Astrocyte (in vitro differentiated cells and primary cell): Measurements from ENCODE around the gene PDPR.
"Not testable (repeated sequence)": the region's sequence is repeated elsewhere in the genome, so short reads cannot be mapped to it uniquely, and the experiment has no call there.

Experiments
- EZH2 ChIP-seq: IDR thresholded peaks from 2 replicates; pipeline ENCODE4 v1.6.1; 2012; ENCODE audit warnings: mild to moderate bottlenecking, low read length, inconsistent platforms; ENCODE audit not compliant: insufficient read depth
- TF ChIP-seq, protein P1 (sequence below): IDR thresholded peaks from 2 replicates; pipeline ENCODE4 v1.5.1; 2011; ENCODE audit warnings: low read depth, mild to moderate bottlenecking, inconsistent platforms, low read length, moderate library complexity; ENCODE audit not compliant: insufficient read depth

DNA sequence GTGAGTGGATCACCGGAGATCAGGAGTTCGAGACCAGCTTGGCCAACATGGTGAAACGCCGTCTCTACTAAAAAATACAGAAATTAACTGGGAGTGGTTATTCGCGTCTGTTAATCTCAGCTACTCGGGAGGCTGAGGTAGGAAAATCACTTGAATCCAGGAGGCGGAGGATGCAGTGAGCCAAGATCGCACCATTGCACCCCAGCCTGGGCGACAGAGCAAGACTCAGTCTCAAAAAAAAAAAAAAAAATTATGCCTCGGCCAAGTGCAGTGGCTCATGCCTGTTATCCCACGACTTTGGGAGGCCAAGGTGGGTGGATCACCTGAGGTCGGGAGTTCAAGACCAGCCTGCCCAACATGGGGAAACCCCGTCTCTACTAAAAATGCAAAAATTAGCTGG lies 9.7 kb downstream of the PDPR start:
- TF ChIP-seq EZH2 = not testable (repeated sequence)
- TF ChIP-seq, protein P1, sequence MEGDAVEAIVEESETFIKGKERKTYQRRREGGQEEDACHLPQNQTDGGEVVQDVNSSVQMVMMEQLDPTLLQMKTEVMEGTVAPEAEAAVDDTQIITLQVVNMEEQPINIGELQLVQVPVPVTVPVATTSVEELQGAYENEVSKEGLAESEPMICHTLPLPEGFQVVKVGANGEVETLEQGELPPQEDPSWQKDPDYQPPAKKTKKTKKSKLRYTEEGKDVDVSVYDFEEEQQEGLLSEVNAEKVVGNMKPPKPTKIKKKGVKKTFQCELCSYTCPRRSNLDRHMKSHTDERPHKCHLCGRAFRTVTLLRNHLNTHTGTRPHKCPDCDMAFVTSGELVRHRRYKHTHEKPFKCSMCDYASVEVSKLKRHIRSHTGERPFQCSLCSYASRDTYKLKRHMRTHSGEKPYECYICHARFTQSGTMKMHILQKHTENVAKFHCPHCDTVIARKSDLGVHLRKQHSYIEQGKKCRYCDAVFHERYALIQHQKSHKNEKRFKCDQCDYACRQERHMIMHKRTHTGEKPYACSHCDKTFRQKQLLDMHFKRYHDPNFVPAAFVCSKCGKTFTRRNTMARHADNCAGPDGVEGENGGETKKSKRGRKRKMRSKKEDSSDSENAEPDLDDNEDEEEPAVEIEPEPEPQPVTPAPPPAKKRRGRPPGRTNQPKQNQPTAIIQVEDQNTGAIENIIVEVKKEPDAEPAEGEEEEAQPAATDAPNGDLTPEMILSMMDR = not testable (repeated sequence)
